Liver (tissue), 9 donors: ENCODE measurements around the gene RELL1. TPM values are rescaled to one million over a fixed set of nuclear protein-coding genes. Genes with fewer than 3 reads are reported as not detected.

Experiments
- DNase-seq: peaks from one replicate; pipeline ENCODE4 v3.0.0-alpha.2; 2017; ENCODE audit warnings: low spot score
- H3K27ac ChIP-seq, 2 donors: one replicate each; pipeline ENCODE4 v1.7.0; 2013; ENCODE audit warnings: inconsistent platforms in 2 of 2, low read length in 2 of 2, control low read depth in 1 of 2, low read depth in 1 of 2, mild to moderate bottlenecking in 1 of 2
- H3K27me3 ChIP-seq, 4 donors: one replicate each; pipeline versions ENCODE4 v1.6.1 to v1.7.0; 2013; ENCODE audit warnings: low read length in 3 of 4, inconsistent platforms in 1 of 4, mild to moderate bottlenecking in 1 of 4, moderate library complexity in 1 of 4; ENCODE audit not compliant: control insufficient read depth in 4 of 4, insufficient read depth in 4 of 4
- H3K36me3 ChIP-seq, 4 donors: one replicate each; pipeline versions ENCODE4 v1.6.1 to v1.7.0; 2013; ENCODE audit warnings: low read length in 3 of 4, mild to moderate bottlenecking in 3 of 4, low read depth in 1 of 4, moderate library complexity in 1 of 4; ENCODE audit not compliant: control insufficient read depth in 4 of 4, insufficient read depth in 3 of 4
- H3K4me1 ChIP-seq, 4 donors: one replicate each; pipeline versions ENCODE4 v1.6.1 to v1.7.0; 2013; ENCODE audit warnings: low read length in 3 of 4, mild to moderate bottlenecking in 3 of 4, moderate library complexity in 1 of 4; ENCODE audit not compliant: control insufficient read depth in 4 of 4, insufficient read depth in 4 of 4
- H3K4me3 ChIP-seq, 3 donors: one replicate each; pipeline versions ENCODE4 v1.6.1 to v1.7.0; 2013; ENCODE audit warnings: low read length in 3 of 3, control low read depth in 1 of 3, low read depth in 1 of 3, mild to moderate bottlenecking in 1 of 3
- H3K9ac ChIP-seq, 2 donors: one replicate each; pipeline ENCODE4 v1.7.0; 2013; ENCODE audit warnings: low read length in 2 of 2, mild to moderate bottlenecking in 2 of 2, moderate library complexity in 2 of 2, control low read depth in 1 of 2, low read depth in 1 of 2
- H3K9me3 ChIP-seq, 4 donors: one replicate each; pipeline versions ENCODE4 v1.6.1 to v1.7.0; 2013; ENCODE audit warnings: low read length in 3 of 4; ENCODE audit not compliant: control insufficient read depth in 4 of 4
- EGR1 ChIP-seq, 2 donors: IDR thresholded peaks; 2 replicates each; pipeline ENCODE4 v1.6.1; 2016 to 2018; ENCODE audit warnings: antibody characterized with exemption in 2 of 2, low read depth in 2 of 2
- FOXA1 ChIP-seq: IDR thresholded peaks from 2 replicates; pipeline ENCODE4 v1.6.1; 2016; ENCODE audit warnings: antibody characterized with exemption
- FOXA2 ChIP-seq: IDR thresholded peaks from 2 replicates; pipeline ENCODE4 v1.6.1; 2016; ENCODE audit warnings: antibody characterized with exemption
- GABPA ChIP-seq, 2 donors: IDR thresholded peaks in 1 of 2; conservative IDR thresholded peaks in 1 of 2; 2 replicates each; pipeline ENCODE4 v1.6.1; 2016; ENCODE audit warnings: antibody characterized with exemption in 2 of 2, mild to moderate bottlenecking in 1 of 2, moderate library complexity in 1 of 2
- HNF4A ChIP-seq, 2 donors: conservative IDR thresholded peaks; 2 replicates each; pipeline ENCODE4 v1.6.1; 2016; ENCODE audit warnings: antibody characterized with exemption in 2 of 2, mild to moderate bottlenecking in 2 of 2
- HNF4G ChIP-seq: IDR thresholded peaks from 2 replicates; pipeline ENCODE4 v1.6.1; 2016; ENCODE audit warnings: antibody characterized with exemption
- NR2F2 ChIP-seq: IDR thresholded peaks from 2 replicates; pipeline ENCODE4 v1.6.1; 2016; ENCODE audit warnings: antibody characterized with exemption
- RAD21 ChIP-seq, 2 donors: IDR thresholded peaks; 2 replicates each; pipeline ENCODE4 v1.6.1; 2016; ENCODE audit warnings: antibody characterized with exemption in 2 of 2, mild to moderate bottlenecking in 2 of 2
- RXRA ChIP-seq, 2 donors: IDR thresholded peaks; 2 replicates each; pipeline ENCODE4 v1.6.1; 2017 to 2018; ENCODE audit warnings: antibody characterized with exemption in 2 of 2, mild to moderate bottlenecking in 1 of 2
- SP1 ChIP-seq: IDR thresholded peaks from 2 replicates; pipeline ENCODE4 v1.6.1; 2018; ENCODE audit warnings: antibody characterized with exemption, mild to moderate bottlenecking
- TAF1 ChIP-seq: conservative IDR thresholded peaks from 2 replicates; pipeline ENCODE4 v1.6.1; 2016; ENCODE audit warnings: antibody characterized with exemption, mild to moderate bottlenecking
- YY1 ChIP-seq: IDR thresholded peaks from 2 replicates; pipeline ENCODE4 v1.6.1; 2016; ENCODE audit warnings: antibody characterized with exemption, mild to moderate bottlenecking
- WGBS: extraction: QIAGEN DNeasy Blood & Tissue Kit; methylation state at CpG from one replicate; pipeline ENCODE4 v1.1.7; 2013; 5-methylcytosine and 5-hydroxymethylcytosine counted together
- polyA plus RNA-seq, 2 donors: library from polyadenylated mRNA; stranded (reverse) in 1 of 2; unstranded in 1 of 2; fragments of 200-250 nt in 1 of 2; fragments of >200 nt in 1 of 2; fragmentation: Nextera tagmentation in 1 of 2; extraction: Ambion mirVana in 1 of 2; gene quantifications; one replicate each; pipeline versions ENCODE4 v1.2.1 to v1.2.3, GENCODE V29; 2013 to 2015
- total RNA-seq, 2 donors: library from RNA; depleted of rRNA; stranded (reverse); fragments of >200 nt; gene quantifications; one replicate each; pipeline ENCODE4 v1.2.3, GENCODE V29; 2014
- TF ChIP-seq, protein P1 (sequence below): IDR thresholded peaks from 2 replicates; pipeline ENCODE4 v1.6.1; 2016; ENCODE audit warnings: antibody characterized with exemption
- TF ChIP-seq, protein P2 (sequence below): fragments of 150-350 bp; IDR thresholded peaks from 2 replicates; pipeline ENCODE4 v1.5.1; 2017; ENCODE audit warnings: improper control_type of control experiment, low read depth, low read length; ENCODE audit not compliant: missing input control
- TF ChIP-seq, protein P3 (sequence below): IDR thresholded peaks from 2 replicates; pipeline ENCODE4 v1.6.1; 2016; ENCODE audit warnings: antibody characterized with exemption
- donor health status: healthy.
- donor health status: healthy.
- donor health status: healthy.
- donor health status: healthy.
- donor health status: healthy.

Gene RELL1
- total and polyA plus RNA-seq, 4 donors: 1.5 to 16.8 (median 7.3) TPM

DNA sequence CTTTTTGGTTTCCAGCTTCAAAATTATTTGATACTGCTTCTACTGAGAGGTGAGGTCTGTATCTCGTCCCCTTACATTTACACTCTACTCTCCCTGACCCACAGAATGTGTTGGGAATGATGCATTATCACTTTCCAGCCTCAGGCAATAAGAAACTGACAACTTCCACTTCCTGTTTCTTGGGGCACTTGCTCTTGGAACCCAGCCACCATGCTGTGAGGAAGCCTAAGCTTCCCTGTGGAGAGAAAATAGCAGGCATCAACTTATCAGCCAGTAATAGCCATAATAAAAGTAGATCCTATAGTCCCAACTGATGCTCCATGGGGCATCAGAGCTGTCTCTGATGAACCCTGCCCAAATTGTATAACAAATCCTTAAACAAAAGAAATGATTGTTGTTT is 32.6 kb downstream of the RELL1 start:
- no peak for TF ChIP-seq TAF1
- TF ChIP-seq FOXA1: no peak
- no peak for TF ChIP-seq GABPA (IDR thresholded peaks at IDR 0.05 in 1 of 2, conservative IDR thresholded peaks at IDR 0.05 in 1 of 2)
- no peak for TF ChIP-seq NR2F2
- TF ChIP-seq RXRA (IDR thresholded peaks at IDR 0.05): no peak
- no peak for TF ChIP-seq HNF4A (conservative IDR thresholded peaks at IDR 0.05)
- TF ChIP-seq RAD21 (IDR thresholded peaks at IDR 0.05): no peak
- Histone ChIP-seq H3K27me3 (no peaks in the 10 kb centered on the region), H3K36me3 (no peaks in the 10 kb centered on the region), H3K4me1 (peaks cover 0 to 10% (median 9%) of the 10 kb centered on the region in 4 donors), H3K4me3 (no peak overlapping the region), H3K27ac (no peak overlapping the region), H3K9me3 (peaks cover 0 to 4% (median 2%) of the 10 kb centered on the region in 4 donors), H3K9ac (no peak overlapping the region)
- WGBS: 95% methylated on average over 1 of the region's 1 CpG
- DNase-seq: no peak

DNA sequence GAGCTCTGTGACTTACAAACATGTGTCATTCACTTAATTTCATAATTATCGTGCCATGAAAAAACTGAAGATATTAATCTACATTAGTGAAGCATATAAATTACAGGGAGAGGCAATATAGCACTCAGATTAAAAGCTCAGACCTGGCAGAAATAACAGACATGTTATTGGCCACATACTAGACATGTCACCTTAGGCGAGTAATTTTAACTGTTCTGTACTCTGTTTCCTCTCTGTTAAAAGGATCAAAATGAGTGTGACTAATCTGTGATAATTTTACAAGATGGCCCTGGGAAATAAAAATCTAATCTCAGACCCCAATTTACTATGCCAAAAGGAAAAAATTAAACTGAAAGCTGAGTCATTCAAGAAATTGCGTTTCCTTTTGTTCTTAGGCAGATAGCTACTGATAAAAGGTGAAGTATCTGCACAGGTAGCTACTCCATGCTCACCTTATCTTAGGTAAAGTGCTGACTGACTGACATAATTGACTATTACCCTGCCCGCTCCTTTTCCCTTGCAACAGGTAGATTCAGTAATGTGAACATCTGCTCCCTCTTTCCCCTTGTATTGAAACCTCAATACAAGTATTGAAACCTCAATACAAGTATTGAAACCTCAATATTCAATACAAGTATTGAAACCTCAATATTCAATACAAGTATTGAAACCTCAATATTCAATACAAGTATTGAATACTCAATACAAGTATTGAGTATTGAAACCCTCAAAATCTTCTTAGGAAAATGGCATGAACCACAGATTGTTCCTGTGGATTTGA is 33.2 kb downstream of the RELL1 start:
- Histone ChIP-seq H3K27me3 (no peaks in the 10 kb centered on the region), H3K4me1 (peaks cover 0 to 16% (median 12%) of the 10 kb centered on the region in 4 donors), H3K9me3 (peaks cover 0 to 4% (median 2%) of the 10 kb centered on the region in 4 donors), H3K4me3 (no peak overlapping the region), H3K9ac (no peak overlapping the region), H3K36me3 (no peaks in the 10 kb centered on the region), H3K27ac (no peak overlapping the region)
- DNase-seq: no peak
- no peak for TF ChIP-seq YY1
- TF ChIP-seq, protein P1, sequence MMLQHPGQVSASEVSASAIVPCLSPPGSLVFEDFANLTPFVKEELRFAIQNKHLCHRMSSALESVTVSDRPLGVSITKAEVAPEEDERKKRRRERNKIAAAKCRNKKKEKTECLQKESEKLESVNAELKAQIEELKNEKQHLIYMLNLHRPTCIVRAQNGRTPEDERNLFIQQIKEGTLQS: no peak
- TF ChIP-seq TAF1: no peak
- no peak for TF ChIP-seq FOXA1
- TF ChIP-seq, protein P2, sequence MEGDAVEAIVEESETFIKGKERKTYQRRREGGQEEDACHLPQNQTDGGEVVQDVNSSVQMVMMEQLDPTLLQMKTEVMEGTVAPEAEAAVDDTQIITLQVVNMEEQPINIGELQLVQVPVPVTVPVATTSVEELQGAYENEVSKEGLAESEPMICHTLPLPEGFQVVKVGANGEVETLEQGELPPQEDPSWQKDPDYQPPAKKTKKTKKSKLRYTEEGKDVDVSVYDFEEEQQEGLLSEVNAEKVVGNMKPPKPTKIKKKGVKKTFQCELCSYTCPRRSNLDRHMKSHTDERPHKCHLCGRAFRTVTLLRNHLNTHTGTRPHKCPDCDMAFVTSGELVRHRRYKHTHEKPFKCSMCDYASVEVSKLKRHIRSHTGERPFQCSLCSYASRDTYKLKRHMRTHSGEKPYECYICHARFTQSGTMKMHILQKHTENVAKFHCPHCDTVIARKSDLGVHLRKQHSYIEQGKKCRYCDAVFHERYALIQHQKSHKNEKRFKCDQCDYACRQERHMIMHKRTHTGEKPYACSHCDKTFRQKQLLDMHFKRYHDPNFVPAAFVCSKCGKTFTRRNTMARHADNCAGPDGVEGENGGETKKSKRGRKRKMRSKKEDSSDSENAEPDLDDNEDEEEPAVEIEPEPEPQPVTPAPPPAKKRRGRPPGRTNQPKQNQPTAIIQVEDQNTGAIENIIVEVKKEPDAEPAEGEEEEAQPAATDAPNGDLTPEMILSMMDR: no peak
- TF ChIP-seq SP1: no peak
- TF ChIP-seq FOXA2: no peak
- TF ChIP-seq, protein P3, sequence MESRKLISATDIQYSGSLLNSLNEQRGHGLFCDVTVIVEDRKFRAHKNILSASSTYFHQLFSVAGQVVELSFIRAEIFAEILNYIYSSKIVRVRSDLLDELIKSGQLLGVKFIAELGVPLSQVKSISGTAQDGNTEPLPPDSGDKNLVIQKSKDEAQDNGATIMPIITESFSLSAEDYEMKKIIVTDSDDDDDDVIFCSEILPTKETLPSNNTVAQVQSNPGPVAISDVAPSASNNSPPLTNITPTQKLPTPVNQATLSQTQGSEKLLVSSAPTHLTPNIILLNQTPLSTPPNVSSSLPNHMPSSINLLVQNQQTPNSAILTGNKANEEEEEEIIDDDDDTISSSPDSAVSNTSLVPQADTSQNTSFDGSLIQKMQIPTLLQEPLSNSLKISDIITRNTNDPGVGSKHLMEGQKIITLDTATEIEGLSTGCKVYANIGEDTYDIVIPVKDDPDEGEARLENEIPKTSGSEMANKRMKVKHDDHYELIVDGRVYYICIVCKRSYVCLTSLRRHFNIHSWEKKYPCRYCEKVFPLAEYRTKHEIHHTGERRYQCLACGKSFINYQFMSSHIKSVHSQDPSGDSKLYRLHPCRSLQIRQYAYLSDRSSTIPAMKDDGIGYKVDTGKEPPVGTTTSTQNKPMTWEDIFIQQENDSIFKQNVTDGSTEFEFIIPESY: no peak
- TF ChIP-seq RXRA (IDR thresholded peaks at IDR 0.05): no peak
- TF ChIP-seq HNF4G: no peak
- TF ChIP-seq EGR1 (IDR thresholded peaks at IDR 0.05; ENCODE audit: low read depth in 2 of 2): no peak
- 95% methylated on average over 4 of the region's 4 CpGs for WGBS
